Measurements from ENCODE around the gene PCARE. TPM values are rescaled to one million over a fixed set of nuclear protein-coding genes. Genes with fewer than 3 reads are reported as not detected.
"Not testable (repeated sequence)": the region's sequence is repeated elsewhere in the genome, so short reads cannot be mapped to it uniquely, and the experiment has no call there.

Gene PCARE
- total and polyA plus RNA-seq, 9 donors, result 0.09 to 0.53 (median 0.22) TPM

GRCh38 chr2:29113027-29113686, 38.8 kb upstream of the PCARE start:
- H3K36me3 ChIP-seq (ENCODE audit: control insufficient read depth, insufficient read depth, low read length), result no peaks in the 10 kb centered on the region
- peaks cover 12% of the 10 kb centered on the region for H3K27me3 ChIP-seq (ENCODE audit: control insufficient read depth, insufficient read depth, low read length)
- no peak for DNase-seq
- H3K27ac ChIP-seq (ENCODE audit: low read length), result no peak overlapping the region
- no peak overlapping the region for H3K4me3 ChIP-seq (ENCODE audit: low read length)
- H3K4me1 ChIP-seq (ENCODE audit: control insufficient read depth, insufficient read depth, low read length), result peaks cover 11% of the 10 kb centered on the region
- 78% methylated on average over 4 of the region's 5 CpGs for WGBS (ENCODE audit: insufficient coverage)
- no peaks in the 10 kb centered on the region for H3K9me3 ChIP-seq (replicated peaks; ENCODE audit: control insufficient read depth, low read depth, low read length)

GRCh38 chr2:29112379-29112778, 38.1 kb upstream of the PCARE start:
- Histone ChIP-seq H3K27ac (ENCODE audit: low read length) (no peak overlapping the region), H3K4me1 (ENCODE audit: control insufficient read depth, insufficient read depth, low read length) (peaks cover 10% of the 10 kb centered on the region)
- no peak for DNase-seq

GRCh38 chr2:29110916-29111535, 36.7 kb upstream of the PCARE start:
- Histone ChIP-seq H3K4me3 (ENCODE audit: low read length) (no peak overlapping the region), H3K36me3 (ENCODE audit: control insufficient read depth, insufficient read depth, low read length) (no peaks in the 10 kb centered on the region)
- WGBS (ENCODE audit: insufficient coverage), result 78% methylated on average over 2 of the region's 4 CpGs

More at GRCh38 chr2:29112379-29112778, 38.1 kb upstream of the PCARE start:
- Histone ChIP-seq H3K27me3 (ENCODE audit: control insufficient read depth, insufficient read depth, low read length) (peaks cover 12% of the 10 kb centered on the region), H3K4me3 (ENCODE audit: low read length) (no peak overlapping the region), H3K9me3 (replicated peaks; ENCODE audit: control insufficient read depth, low read depth, low read length) (no peaks in the 10 kb centered on the region), H3K36me3 (ENCODE audit: control insufficient read depth, insufficient read depth, low read length) (no peaks in the 10 kb centered on the region)

GRCh38 chr2:29109246-29109645, 34.9 kb upstream of the PCARE start:
- no peak for DNase-seq
- Histone ChIP-seq H3K9me3 (replicated peaks; ENCODE audit: control insufficient read depth, low read depth, low read length) (no peaks in the 10 kb centered on the region), H3K27ac (ENCODE audit: low read length) (no peak overlapping the region), H3K4me1 (ENCODE audit: control insufficient read depth, insufficient read depth, low read length) (no peaks in the 10 kb centered on the region), H3K27me3 (ENCODE audit: control insufficient read depth, insufficient read depth, low read length) (peaks cover 3% of the 10 kb centered on the region), H3K4me3 (ENCODE audit: low read length) (no peak overlapping the region), H3K36me3 (ENCODE audit: control insufficient read depth, insufficient read depth, low read length) (no peaks in the 10 kb centered on the region)
- no CpG with 5 or more reads among the region's 2 CpGs for WGBS (ENCODE audit: insufficient coverage)

More at GRCh38 chr2:29110916-29111535, 36.7 kb upstream of the PCARE start:
- peaks cover 6% of the 10 kb centered on the region for H3K4me1 ChIP-seq (ENCODE audit: control insufficient read depth, insufficient read depth, low read length)
- H3K27me3 ChIP-seq (ENCODE audit: control insufficient read depth, insufficient read depth, low read length), result peaks cover 8% of the 10 kb centered on the region
- no peak overlapping the region for H3K27ac ChIP-seq (ENCODE audit: low read length)
- no peak for DNase-seq
- no peaks in the 10 kb centered on the region for H3K9me3 ChIP-seq (replicated peaks; ENCODE audit: control insufficient read depth, low read depth, low read length)

- DNase-seq, result no peak
- H3K9me3 ChIP-seq (replicated peaks; ENCODE audit: control insufficient read depth, low read depth, low read length), result no peaks in the 10 kb centered on the region
- no peaks in the 10 kb centered on the region for H3K27me3 ChIP-seq (ENCODE audit: control insufficient read depth, insufficient read depth, low read length)
- H3K27ac ChIP-seq (ENCODE audit: low read length), result no peak overlapping the region
- H3K4me1 ChIP-seq (ENCODE audit: control insufficient read depth, insufficient read depth, low read length), result no peaks in the 10 kb centered on the region
- 88% methylated on average over 5 of the region's 8 CpGs for WGBS (ENCODE audit: insufficient coverage)
- H3K4me3 ChIP-seq (ENCODE audit: low read length), result no peak overlapping the region
- H3K36me3 ChIP-seq (ENCODE audit: control insufficient read depth, insufficient read depth, low read length), result no peaks in the 10 kb centered on the region
These were observed 33.9 kb upstream of the PCARE start for GRCh38 chr2:29108225-29108624.

GRCh38 chr2:29107547-29107946, 33.2 kb upstream of the PCARE start:
- H3K4me1 ChIP-seq (ENCODE audit: control insufficient read depth, insufficient read depth, low read length); DNase-seq; H3K9me3 ChIP-seq (replicated peaks; ENCODE audit: control insufficient read depth, low read depth, low read length); H3K36me3 ChIP-seq (ENCODE audit: control insufficient read depth, insufficient read depth, low read length); H3K27me3 ChIP-seq (ENCODE audit: control insufficient read depth, insufficient read depth, low read length); H3K4me3 ChIP-seq (ENCODE audit: low read length); H3K27ac ChIP-seq (ENCODE audit: low read length): not testable (repeated sequence)
- WGBS (ENCODE audit: insufficient coverage), result 100% methylated on average over 1 of the region's 3 CpGs

GRCh38 chr2:29106980-29107388, 32.7 kb upstream of the PCARE start:
- Histone ChIP-seq H3K36me3 (ENCODE audit: control insufficient read depth, insufficient read depth, low read length) (no peaks in the 10 kb centered on the region), H3K9me3 (replicated peaks; ENCODE audit: control insufficient read depth, low read depth, low read length) (no peaks in the 10 kb centered on the region), H3K27ac (ENCODE audit: low read length) (no peak overlapping the region), H3K4me1 (ENCODE audit: control insufficient read depth, insufficient read depth, low read length) (no peaks in the 10 kb centered on the region), H3K27me3 (ENCODE audit: control insufficient read depth, insufficient read depth, low read length) (no peaks in the 10 kb centered on the region), H3K4me3 (ENCODE audit: low read length) (no peak overlapping the region)
- WGBS (ENCODE audit: insufficient coverage), result 63% methylated on average over 1 of the region's 2 CpGs
- no peak for DNase-seq

GRCh38 chr2:29106256-29106655, 31.9 kb upstream of the PCARE start:
- H3K4me3 ChIP-seq (ENCODE audit: low read length), result no peak overlapping the region
- DNase-seq, result no peak
- no peaks in the 10 kb centered on the region for H3K27me3 ChIP-seq (ENCODE audit: control insufficient read depth, insufficient read depth, low read length)
- no peak overlapping the region for H3K27ac ChIP-seq (ENCODE audit: low read length)
- H3K9me3 ChIP-seq (replicated peaks; ENCODE audit: control insufficient read depth, low read depth, low read length), result no peaks in the 10 kb centered on the region
- no CpG with 5 or more reads among the region's 3 CpGs for WGBS (ENCODE audit: insufficient coverage)
- H3K4me1 ChIP-seq (ENCODE audit: control insufficient read depth, insufficient read depth, low read length), result no peaks in the 10 kb centered on the region
- H3K36me3 ChIP-seq (ENCODE audit: control insufficient read depth, insufficient read depth, low read length), result no peaks in the 10 kb centered on the region

- Histone ChIP-seq H3K27me3 (ENCODE audit: control insufficient read depth, insufficient read depth, low read length) (no peaks in the 10 kb centered on the region), H3K4me3 (ENCODE audit: low read length) (no peak overlapping the region), H3K36me3 (ENCODE audit: control insufficient read depth, insufficient read depth, low read length) (no peaks in the 10 kb centered on the region), H3K9me3 (replicated peaks; ENCODE audit: control insufficient read depth, low read depth, low read length) (no peaks in the 10 kb centered on the region), H3K27ac (ENCODE audit: low read length) (no peak overlapping the region), H3K4me1 (ENCODE audit: control insufficient read depth, insufficient read depth, low read length) (no peaks in the 10 kb centered on the region)
- 33% methylated on average over 1 of the region's 2 CpGs for WGBS (ENCODE audit: insufficient coverage)
- no peak for DNase-seq
These were observed 31.1 kb upstream of the PCARE start for GRCh38 chr2:29105375-29105774.

GRCh38 chr2:29104688-29105087, 30.4 kb upstream of the PCARE start:
- 82% methylated on average over 1 of the region's 5 CpGs for WGBS (ENCODE audit: insufficient coverage)
- DNase-seq, result no peak
- Histone ChIP-seq H3K36me3 (ENCODE audit: control insufficient read depth, insufficient read depth, low read length) (no peaks in the 10 kb centered on the region), H3K27ac (ENCODE audit: low read length) (no peak overlapping the region), H3K4me1 (ENCODE audit: control insufficient read depth, insufficient read depth, low read length) (no peaks in the 10 kb centered on the region), H3K27me3 (ENCODE audit: control insufficient read depth, insufficient read depth, low read length) (no peaks in the 10 kb centered on the region), H3K4me3 (ENCODE audit: low read length) (no peak overlapping the region), H3K9me3 (replicated peaks; ENCODE audit: control insufficient read depth, low read depth, low read length) (no peaks in the 10 kb centered on the region)

Data from muscle of leg (tissue), 11 donors.